H1 (cell line): Measurements from ENCODE around the gene TNS4. TPM values are rescaled to one million over a fixed set of nuclear protein-coding genes. Genes with fewer than 3 reads are reported as not detected.

ENCODE experiments used
- ASH2L ChIP-seq: fragments of 200-600, 300-600 bp; sonication (generic); IDR thresholded peaks from one replicate; pipeline ENCODE4 v1.7.1; 2017; ENCODE audit warnings: low read length
- ATF2 ChIP-seq: IDR thresholded peaks from 2 replicates; pipeline ENCODE4 v1.6.1; 2012; ENCODE audit warnings: low read length, inconsistent platforms
- ATF3 ChIP-seq: IDR thresholded peaks from 2 replicates; pipeline ENCODE4 v1.6.1; 2011; ENCODE audit warnings: low read depth, mild to moderate bottlenecking, low read length; ENCODE audit not compliant: insufficient read depth
- BACH1 ChIP-seq: IDR thresholded peaks from 2 replicates; pipeline ENCODE4 v1.6.1; 2012; ENCODE audit warnings: low read length, improper control_type of control experiment
- BCL11A ChIP-seq, 2 experiments: IDR thresholded peaks; one replicate each; pipeline ENCODE4 v1.6.1; 2011; ENCODE audit warnings: low read depth in 2 of 2, low read length in 2 of 2, mild to moderate bottlenecking in 2 of 2
- CEBPB ChIP-seq: IDR thresholded peaks from 2 replicates; pipeline ENCODE4 v1.6.1; 2012; ENCODE audit warnings: low read depth, low read length
- CHD2 ChIP-seq: IDR thresholded peaks from 2 replicates; pipeline ENCODE4 v1.6.1; 2012; ENCODE audit warnings: low read length, improper control_type of control experiment
- CREB1 ChIP-seq: IDR thresholded peaks from 2 replicates; pipeline ENCODE4 v1.6.1; 2012; ENCODE audit warnings: inconsistent platforms
- E2F6 ChIP-seq: IDR thresholded peaks from 2 replicates; pipeline ENCODE4 v1.6.1; 2012; ENCODE audit warnings: inconsistent platforms
- EZH2 ChIP-seq: fragments of 200-600 bp; sonication (generic); IDR thresholded peaks from 2 replicates; pipeline ENCODE4 v1.7.1; 2012; ENCODE audit warnings: low read depth, mild to moderate bottlenecking, moderate library complexity, low read length, inconsistent platforms; ENCODE audit not compliant: severe bottlenecking
- FOSL1 ChIP-seq: IDR thresholded peaks from 2 replicates; pipeline ENCODE4 v1.6.1; 2011; ENCODE audit warnings: mild to moderate bottlenecking, low read depth, low read length, moderate library complexity; ENCODE audit not compliant: insufficient read depth
- KDM1A ChIP-seq: fragments of 200-600, 300-600 bp; sonication (generic); IDR thresholded peaks from 2 replicates; pipeline ENCODE4 v1.7.1; 2016; ENCODE audit warnings: mild to moderate bottlenecking, low read length, borderline replicate concordance
- NRF1 ChIP-seq: IDR thresholded peaks from 2 replicates; pipeline ENCODE4 v1.6.1; 2011; ENCODE audit warnings: mild to moderate bottlenecking, low read depth, low read length, improper control_type of control experiment
- POLR2A ChIP-seq, 2 experiments: IDR thresholded peaks; 1 replicate in 1 of 2; 2 replicates in 1 of 2; pipeline ENCODE4 v1.6.1; 2011; ENCODE audit warnings: low read depth in 2 of 2, low read length in 2 of 2, mild to moderate bottlenecking in 2 of 2; ENCODE audit errors: control extremely low read depth in 1 of 2
- RFX5 ChIP-seq: IDR thresholded peaks from 2 replicates; pipeline ENCODE4 v1.6.1; 2011; ENCODE audit warnings: low read depth, low read length, improper control_type of control experiment, borderline replicate concordance
- SAP30 ChIP-seq: fragments of 300-600 bp; sonication (generic); IDR thresholded peaks from 2 replicates; pipeline ENCODE4 v1.7.1; 2012; ENCODE audit warnings: low read length, moderate library complexity, mild to moderate bottlenecking, inconsistent platforms; ENCODE audit not compliant: insufficient read depth, insufficient replicate concordance
- SIX5 ChIP-seq: IDR thresholded peaks from 2 replicates; pipeline ENCODE4 v1.6.1; 2011; ENCODE audit warnings: mild to moderate bottlenecking, low read depth, low read length
- SP1 ChIP-seq: IDR thresholded peaks from 2 replicates; pipeline ENCODE4 v1.6.1; 2011; ENCODE audit warnings: low read depth, low read length
- SP2 ChIP-seq: IDR thresholded peaks from 2 replicates; pipeline ENCODE4 v1.6.1; 2012; ENCODE audit warnings: mild to moderate bottlenecking, low read length, inconsistent platforms
- SUZ12 ChIP-seq: fragments of 200-600 bp; sonication (generic); IDR thresholded peaks from 2 replicates; pipeline ENCODE4 v1.6.1; 2012; ENCODE audit warnings: mild to moderate bottlenecking, inconsistent platforms, low read length, moderate library complexity, mixed read lengths
- USF2 ChIP-seq: IDR thresholded peaks from 2 replicates; pipeline ENCODE4 v1.6.1; 2011; ENCODE audit warnings: low read length, improper control_type of control experiment
- YY1 ChIP-seq: IDR thresholded peaks from 2 replicates; pipeline ENCODE4 v1.6.1; 2011; ENCODE audit warnings: low read depth, mild to moderate bottlenecking, low read length
- polyA plus RNA-seq, 7 experiments: library from polyadenylated mRNA; depleted of rRNA in 3 of 7; stranded (reverse) in 5 of 7; unstranded in 2 of 7; fragments of >200 nt in 5 of 7; fragments of 200-250 nt in 2 of 7; gene quantifications; 1 replicate in 5 of 7; 2 replicates in 1 of 7; 4 replicates in 1 of 7; pipeline versions ENCODE4 v1.2.1 to v1.2.3, GENCODE V29; 2011 to 2013; ENCODE audit warnings: missing spikeins in 2 of 7, mixed read lengths in 2 of 7
- total RNA-seq: library from RNA; stranded (reverse); fragmentation: NEBNext Ultra II Directional; extraction: Animal tissue kit (Norgen Biotek cat#: 25700); gene quantifications from 2 replicates; pipeline ENCODE4 v1.2.1, GENCODE V29; 2021

Gene TNS4
- total and polyA plus RNA-seq, 2 of the 8 experiments (the other 6 are each of a cell fraction or from before 2014, with no cell fraction given): 0.20 to 0.21 TPM

GRCh38 chr17:40443196-40443987 lies 58.0 kb downstream of the TNS4 start, which contains the start of gene IGFBP4 (continued):
- TF ChIP-seq ATF3 (no peak), RFX5 (no peak), FOSL1 (no peak), SP1 (no peak), NRF1 (no peak), CREB1 (no peak), SAP30 (no peak), POLR2A (IDR thresholded peaks at IDR 0.05; ENCODE audit: control extremely low read depth in 1 of 2, low read depth in 2 of 2, low read length in 2 of 2) (peak in 1 of 2 experiments; percentile 78; a peak in 2 of 3 replicates), SIX5 (no peak), USF2 (no peak), EZH2 (no peak), E2F6 (peak; percentile 69), SUZ12 (no peak), ASH2L (no peak), CEBPB (peak; percentile 83), BACH1 (no peak), YY1 (no peak), KDM1A (peak; percentile 84; the same call in 1 of the 2 replicates), CHD2 (no peak), BCL11A (IDR thresholded peaks at IDR 0.05; ENCODE audit: low read depth in 2 of 2, low read length in 2 of 2) (no peak), ATF2 (no peak), SP2 (no peak)
